Mucosa of descending colon (tissue), 3 donors: Measurements from ENCODE around the gene MAP2K7. TPM values are rescaled to one million over a fixed set of nuclear protein-coding genes. Genes with fewer than 3 reads are reported as not detected.

Source experiments
- ATAC-seq: fragments of 200-7000 bp; cut with Tn5 transposase; one replicate; pipeline ENCODE4 v1.9.1; 2020; ENCODE audit warnings: mild to moderate bottlenecking, moderate library complexity
- DNase-seq, 3 donors: peaks; one replicate each; pipeline ENCODE4 v3.0.0-alpha.2; 2020
- H3K36me3 ChIP-seq: fragments of 200-600 bp; one replicate; pipeline ENCODE4 v1.8.0; 2021; ENCODE audit warnings: low read depth, mild to moderate bottlenecking
- H3K4me1 ChIP-seq: fragments of 200-600 bp; one replicate; pipeline ENCODE4 v1.8.0; 2021; ENCODE audit warnings: low read depth, mild to moderate bottlenecking
- H3K4me3 ChIP-seq: fragments of 200-600 bp; one replicate; pipeline ENCODE4 v1.8.0; 2021; ENCODE audit warnings: mild to moderate bottlenecking
- H3K9me3 ChIP-seq: fragments of 200-600 bp; one replicate; pipeline ENCODE4 v1.8.0; 2021; ENCODE audit warnings: mild to moderate bottlenecking
- intact Hi-C, 2 donors: fragments of 100-400 bp; cut with DNase I in 1 of 2; cut with micrococcal nuclease in 1 of 2; formaldehyde crosslinking; loops; one replicate each; pipeline versions ENCODE4 v1.11.0 to v1.11.1; 2022; cut with DNase I, micrococcal nuclease
- total RNA-seq, 3 donors: library from RNA; stranded (reverse); fragmentation: NEBNext Ultra II Directional in 2 of 3; extraction: Animal tissue kit (Norgen Biotek cat#: 25700) in 2 of 3; gene quantifications; one replicate each; pipeline versions ENCODE4 v1.2.1 to v1.2.4, GENCODE V29; 2021 to 2023
- TF ChIP-seq, protein P1 (sequence below): fragments of 200-600 bp; IDR thresholded peaks from one replicate; pipeline ENCODE4 v1.8.0; 2022; ENCODE audit warnings: antibody characterized with exemption, mild to moderate bottlenecking
- donor health status: DM: no; HTN: no; CAD: no; lungs with moderate emphysema.
- donor health status: DM: no; HTN: no; CAD: no.
- donor health status: DM: no; HTN: yes; CAD: no.

Gene MAP2K7
- total RNA-seq, 3 donors from 2014 or later = 31.5 to 49.2 (median 41.7) TPM

DNA sequence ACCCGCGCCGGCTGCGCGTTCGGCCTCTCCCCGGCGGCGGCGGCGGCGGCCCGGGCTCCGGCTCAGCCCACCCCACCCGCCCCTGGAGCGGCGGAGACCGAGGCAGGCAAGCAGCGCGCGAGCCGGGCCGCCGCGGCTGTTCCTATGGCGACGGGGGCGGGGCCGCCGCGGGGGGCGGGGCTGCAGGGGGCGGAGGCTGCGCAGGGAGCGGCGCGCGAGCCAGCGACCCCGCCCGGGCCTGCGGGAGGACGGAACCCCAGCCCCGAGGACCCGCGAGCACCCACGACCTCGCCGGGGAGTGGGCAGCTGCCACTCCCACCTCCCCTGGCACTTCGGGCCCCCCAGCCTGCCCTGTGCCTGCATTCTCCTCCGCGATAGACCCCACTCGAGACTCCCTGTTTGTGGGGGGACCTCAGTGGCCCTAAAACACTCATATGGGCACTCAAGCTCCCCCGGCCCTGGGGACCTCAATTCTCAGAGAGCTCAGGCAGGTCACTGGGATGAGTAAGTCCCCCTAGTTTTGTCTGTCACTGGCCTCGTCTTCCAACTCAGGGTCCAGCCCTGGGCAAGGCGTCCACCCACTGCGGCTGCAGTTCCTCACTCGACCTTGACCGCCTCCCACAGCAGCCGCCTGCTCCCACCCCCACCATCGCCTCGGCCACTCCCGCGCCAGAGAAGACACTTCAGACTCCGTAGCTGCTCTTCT, 22.5 kb downstream of the MAP2K7 start, which contains the start of gene CTXN1:
Gene CTXN1 (minus strand): TSS at position 115 of the 706 bp plus-strand sequence. CDS start 597 bp downstream, outside the sequence.
- TF ChIP-seq, protein P1, sequence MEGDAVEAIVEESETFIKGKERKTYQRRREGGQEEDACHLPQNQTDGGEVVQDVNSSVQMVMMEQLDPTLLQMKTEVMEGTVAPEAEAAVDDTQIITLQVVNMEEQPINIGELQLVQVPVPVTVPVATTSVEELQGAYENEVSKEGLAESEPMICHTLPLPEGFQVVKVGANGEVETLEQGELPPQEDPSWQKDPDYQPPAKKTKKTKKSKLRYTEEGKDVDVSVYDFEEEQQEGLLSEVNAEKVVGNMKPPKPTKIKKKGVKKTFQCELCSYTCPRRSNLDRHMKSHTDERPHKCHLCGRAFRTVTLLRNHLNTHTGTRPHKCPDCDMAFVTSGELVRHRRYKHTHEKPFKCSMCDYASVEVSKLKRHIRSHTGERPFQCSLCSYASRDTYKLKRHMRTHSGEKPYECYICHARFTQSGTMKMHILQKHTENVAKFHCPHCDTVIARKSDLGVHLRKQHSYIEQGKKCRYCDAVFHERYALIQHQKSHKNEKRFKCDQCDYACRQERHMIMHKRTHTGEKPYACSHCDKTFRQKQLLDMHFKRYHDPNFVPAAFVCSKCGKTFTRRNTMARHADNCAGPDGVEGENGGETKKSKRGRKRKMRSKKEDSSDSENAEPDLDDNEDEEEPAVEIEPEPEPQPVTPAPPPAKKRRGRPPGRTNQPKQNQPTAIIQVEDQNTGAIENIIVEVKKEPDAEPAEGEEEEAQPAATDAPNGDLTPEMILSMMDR = no peak
- H3K4me1 ChIP-seq = peaks cover 20% of the 10 kb centered on the region
- no peaks in the 10 kb centered on the region for H3K36me3 ChIP-seq
- H3K4me3 ChIP-seq = no peak within 1 kb of the TSS
- peak; percentile 69 for ATAC-seq
- H3K9me3 ChIP-seq = no peaks in the 10 kb centered on the region
- intact Hi-C loops = no loop called here
- DNase-seq = peak; percentile 70 to 88 (median 84)

- TF ChIP-seq, protein P1 = no peak
- DNase-seq (peak in 2 of 3 donors; percentile 47 to 61), ATAC-seq (no peak)
- H3K4me1 ChIP-seq = peaks cover 12% of the 10 kb centered on the region
- intact Hi-C loops = no loop called here
- no peaks in the 10 kb centered on the region for H3K9me3 ChIP-seq
- no peaks in the 10 kb centered on the region for H3K36me3 ChIP-seq
- no peak overlapping the region for H3K4me3 ChIP-seq
Measured at GRCh38 chr19:7926727-7927604, 23.3 kb downstream of the MAP2K7 start.

DNA sequence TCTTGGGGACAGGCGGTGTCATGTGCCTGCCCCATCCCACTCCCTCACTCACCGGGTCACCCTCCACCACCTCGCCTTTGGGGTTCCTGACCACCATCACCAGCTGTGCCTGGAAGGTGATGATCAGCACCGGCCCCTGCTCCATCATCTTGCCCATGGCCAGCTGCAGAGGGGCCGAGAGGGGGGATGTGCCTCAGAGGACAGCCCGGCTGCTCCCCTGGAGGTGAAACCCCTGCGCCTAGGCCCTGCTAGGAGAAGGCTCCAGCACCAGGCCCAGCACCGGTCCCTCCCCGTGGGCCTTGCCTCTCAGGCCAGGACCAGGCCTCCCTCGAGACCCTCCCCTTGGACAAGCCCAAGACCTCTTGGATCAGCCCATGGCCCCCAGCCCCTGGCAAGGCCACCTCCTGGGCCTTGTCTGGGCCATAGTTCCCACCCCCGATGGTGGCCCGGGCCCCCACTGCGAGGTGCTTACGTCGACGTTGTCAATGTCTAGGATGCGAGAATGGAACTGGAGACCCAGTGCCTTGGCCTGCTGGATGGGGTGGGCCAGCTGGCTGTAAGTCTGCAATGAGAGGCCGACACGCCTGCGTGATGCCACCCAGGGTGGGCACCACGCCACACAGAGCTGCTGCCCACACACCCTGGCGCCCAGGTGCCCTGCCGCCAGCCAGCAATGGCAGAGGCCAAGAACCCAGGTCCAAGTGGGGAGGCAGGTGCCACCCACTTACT, 24.1 kb downstream of the MAP2K7 start:
- peaks cover 10% of the 10 kb centered on the region for H3K4me1 ChIP-seq
- TF ChIP-seq, protein P1 = no peak
- no peaks in the 10 kb centered on the region for H3K36me3 ChIP-seq
- DNase-seq (peak in 2 of 3 donors; percentile 34 to 56), ATAC-seq (no peak)
- no peak overlapping the region for H3K4me3 ChIP-seq
- intact Hi-C loops = no loop called here
- H3K9me3 ChIP-seq = no peaks in the 10 kb centered on the region

DNA sequence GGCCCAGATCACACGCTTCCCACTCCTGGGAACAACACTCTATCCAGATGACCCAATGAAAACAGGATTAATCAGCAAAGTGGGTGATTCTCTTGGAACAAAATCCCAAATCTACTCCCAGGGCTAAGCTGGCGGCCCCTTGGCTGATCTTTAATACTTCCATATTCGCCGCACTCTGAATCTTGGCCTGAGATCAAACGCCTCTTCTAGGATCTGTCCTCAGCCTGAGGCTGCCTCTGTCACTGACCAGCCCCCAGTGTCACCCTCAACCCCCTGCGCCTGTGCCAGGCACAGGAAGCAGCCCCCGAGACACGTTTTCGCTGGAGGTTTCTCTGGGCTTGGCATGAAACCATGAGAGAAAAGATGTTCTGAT, 24.6 kb downstream of the MAP2K7 start:
- no peak for DNase-seq
- TF ChIP-seq, protein P1 = no peak
- Histone ChIP-seq H3K4me3 (no peak overlapping the region), H3K9me3 (no peaks in the 10 kb centered on the region), H3K4me1 (peaks cover 10% of the 10 kb centered on the region), H3K36me3 (no peaks in the 10 kb centered on the region)
- ATAC-seq = no peak
- intact Hi-C loops = no loop called here
